Sigmoid colon (tissue), 4 donors: Measurements from ENCODE around the gene NTN1.

Experiments used
- EP300 ChIP-seq, 4 donors: sonication (generic); formaldehyde crosslinking; IDR thresholded peaks; one replicate each; pipeline ENCODE4 v1.6.1; 2017; ENCODE audit warnings: antibody characterized with exemption in 4 of 4
- POLR2A ChIP-seq, 2 donors: fragments of 450-650 bp; IDR thresholded peaks; one replicate each; pipeline ENCODE4 v1.6.1; 2016; ENCODE audit warnings: antibody characterized with exemption in 2 of 2, mild to moderate bottlenecking in 2 of 2, moderate library complexity in 2 of 2
- POLR2AphosphoS5 ChIP-seq, 4 donors: sonication (generic); formaldehyde crosslinking; IDR thresholded peaks; one replicate each; pipeline ENCODE4 v1.6.1; 2017; ENCODE audit warnings: antibody characterized with exemption in 4 of 4
- TF ChIP-seq, protein P1 (sequence below), 4 experiments: fragments of 450-650 bp in 3 of 4; fragments of 200-600 bp in 1 of 4; IDR thresholded peaks; one replicate each; pipeline ENCODE4 v1.5.1; 2016 to 2019; ENCODE audit warnings: antibody characterized with exemption in 4 of 4, mild to moderate bottlenecking in 3 of 4, moderate library complexity in 2 of 4

DNA sequence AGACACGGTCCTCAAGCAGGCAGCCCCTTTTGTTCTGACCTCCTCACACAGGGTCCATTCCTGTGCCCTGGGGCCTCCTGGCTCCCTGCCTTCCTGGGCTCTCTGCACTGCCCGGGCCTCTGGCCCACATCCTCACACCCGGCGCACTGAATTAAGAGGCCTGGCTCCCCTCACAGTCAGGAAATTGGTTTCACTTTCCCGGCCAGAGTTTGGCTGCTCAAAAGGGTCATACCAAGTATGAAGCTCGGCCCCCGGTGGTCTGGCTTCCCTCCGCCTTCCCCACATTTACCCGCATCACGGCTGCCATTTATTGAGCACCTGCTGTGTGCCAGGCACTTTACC, 220.0 kb downstream of the NTN1 start:
- TF ChIP-seq POLR2A (IDR thresholded peaks at IDR 0.05) (no peak), POLR2AphosphoS5 (IDR thresholded peaks at IDR 0.05) (peak in 3 of 4 donors; percentile 43 to 60 (median 45)), EP300 (IDR thresholded peaks at IDR 0.05) (no peak)
- TF ChIP-seq, protein P1, sequence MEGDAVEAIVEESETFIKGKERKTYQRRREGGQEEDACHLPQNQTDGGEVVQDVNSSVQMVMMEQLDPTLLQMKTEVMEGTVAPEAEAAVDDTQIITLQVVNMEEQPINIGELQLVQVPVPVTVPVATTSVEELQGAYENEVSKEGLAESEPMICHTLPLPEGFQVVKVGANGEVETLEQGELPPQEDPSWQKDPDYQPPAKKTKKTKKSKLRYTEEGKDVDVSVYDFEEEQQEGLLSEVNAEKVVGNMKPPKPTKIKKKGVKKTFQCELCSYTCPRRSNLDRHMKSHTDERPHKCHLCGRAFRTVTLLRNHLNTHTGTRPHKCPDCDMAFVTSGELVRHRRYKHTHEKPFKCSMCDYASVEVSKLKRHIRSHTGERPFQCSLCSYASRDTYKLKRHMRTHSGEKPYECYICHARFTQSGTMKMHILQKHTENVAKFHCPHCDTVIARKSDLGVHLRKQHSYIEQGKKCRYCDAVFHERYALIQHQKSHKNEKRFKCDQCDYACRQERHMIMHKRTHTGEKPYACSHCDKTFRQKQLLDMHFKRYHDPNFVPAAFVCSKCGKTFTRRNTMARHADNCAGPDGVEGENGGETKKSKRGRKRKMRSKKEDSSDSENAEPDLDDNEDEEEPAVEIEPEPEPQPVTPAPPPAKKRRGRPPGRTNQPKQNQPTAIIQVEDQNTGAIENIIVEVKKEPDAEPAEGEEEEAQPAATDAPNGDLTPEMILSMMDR (IDR thresholded peaks at IDR 0.05) = no peak
